Globus pallidus (tissue), 1 donor: ENCODE results near the gene AKT2.

Experiments
- DNase-seq: peaks from one replicate; pipeline ENCODE4 v3.0.0-alpha.2; 2015; ENCODE audit warnings: low spot score

AKT2 gene

DNA sequence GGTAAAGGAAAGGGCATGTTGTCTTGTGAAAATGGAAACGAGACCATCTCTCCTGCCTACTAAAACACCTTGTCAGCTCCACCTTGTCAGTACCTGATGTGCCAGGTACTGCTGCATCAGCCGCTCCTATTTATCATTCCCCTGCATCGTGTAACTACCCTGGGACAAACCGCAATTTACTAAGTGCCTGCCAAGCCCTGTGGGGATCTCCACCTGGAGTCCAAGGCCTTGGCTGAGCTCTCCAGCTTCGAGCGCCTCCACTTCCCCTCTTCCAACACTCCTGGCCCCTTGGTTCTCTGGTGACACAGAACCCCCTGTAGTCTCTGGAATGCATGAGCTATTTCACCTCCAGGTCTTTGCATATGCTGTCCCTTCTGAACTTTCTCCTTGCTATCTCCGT is 32.8 kb downstream of the AKT2 start:
- DNase-seq = no peak

DNA sequence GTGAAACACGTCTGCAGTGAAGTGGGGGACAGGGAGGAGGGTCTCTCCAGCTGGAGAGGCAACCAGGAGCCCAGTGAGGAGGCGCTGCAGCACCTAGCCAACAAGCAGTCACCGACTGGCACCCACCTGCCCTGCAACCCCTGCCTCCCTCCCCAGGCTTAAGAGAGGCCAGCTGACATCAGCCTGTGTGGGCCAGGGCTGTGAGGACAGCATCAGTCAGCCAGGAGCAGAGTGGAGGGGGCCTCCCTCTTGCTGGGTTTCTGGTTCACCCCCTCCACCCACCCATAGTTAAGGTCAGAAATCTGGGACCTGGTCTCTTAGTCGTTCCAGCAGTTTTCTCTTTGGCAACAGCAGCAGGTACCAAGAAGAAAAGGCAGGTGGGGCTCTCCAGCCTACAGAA is 33.2 kb downstream of the AKT2 start:
- no peak for DNase-seq

DNA sequence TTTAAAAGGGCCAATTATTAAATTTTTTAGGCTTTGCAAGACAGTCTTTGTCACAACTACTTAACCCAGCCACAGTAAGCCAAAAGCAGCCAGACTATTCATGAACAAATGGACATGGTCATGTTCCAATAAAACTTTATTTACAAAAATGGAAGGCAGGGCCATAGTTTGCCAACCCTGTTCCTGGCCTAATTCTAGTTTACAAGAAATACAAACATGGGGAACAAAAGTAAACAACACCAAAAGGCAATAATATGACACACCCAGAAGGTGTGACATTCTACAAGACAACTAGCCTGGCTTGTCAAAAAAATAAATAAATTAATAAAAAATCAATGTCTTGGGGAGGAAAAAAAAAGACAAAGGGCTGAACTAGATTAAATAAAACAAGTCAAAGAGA is 33.9 kb downstream of the AKT2 start:
- DNase-seq = no peak

DNA sequence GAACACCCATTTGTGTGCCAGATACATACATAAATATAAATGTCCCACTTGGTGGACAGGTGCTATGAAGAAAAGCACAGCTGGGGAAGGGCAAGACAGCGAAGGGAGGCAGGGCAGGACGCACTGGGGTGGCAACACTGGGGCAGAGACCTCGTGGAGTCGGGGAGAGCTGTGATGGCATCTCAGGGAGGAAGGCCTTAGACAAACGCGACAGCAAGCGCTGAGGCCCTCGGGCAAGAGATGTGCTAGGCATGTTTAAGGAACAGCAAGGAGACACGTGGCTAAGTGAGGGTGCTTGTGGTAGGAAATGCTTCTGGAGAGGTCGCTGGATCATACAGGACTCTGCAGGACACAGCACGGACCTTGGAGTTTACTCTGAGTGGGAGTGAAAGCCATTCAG is 35.4 kb downstream of the AKT2 start:
- DNase-seq = no peak

DNA sequence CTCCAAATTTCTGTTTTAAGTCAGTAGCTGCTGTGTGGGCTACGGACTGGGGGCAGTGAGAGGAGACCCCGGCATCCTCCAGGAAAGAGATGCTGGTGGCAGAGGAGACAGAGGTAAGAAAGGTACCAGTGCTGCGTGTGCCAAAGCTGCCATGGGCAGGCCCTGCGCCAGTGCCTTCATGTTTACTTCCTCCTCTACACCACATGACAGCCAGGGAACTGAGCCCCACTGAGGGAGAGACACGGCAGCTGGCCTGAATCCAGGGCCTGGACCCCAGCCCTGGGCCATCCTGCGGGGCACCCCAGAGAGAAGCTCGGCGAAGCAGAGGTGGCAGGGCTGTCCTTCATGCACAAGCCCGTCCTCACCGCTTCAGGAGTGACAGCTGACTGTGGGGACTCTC is 35.9 kb downstream of the AKT2 start:
- DNase-seq = no peak

DNA sequence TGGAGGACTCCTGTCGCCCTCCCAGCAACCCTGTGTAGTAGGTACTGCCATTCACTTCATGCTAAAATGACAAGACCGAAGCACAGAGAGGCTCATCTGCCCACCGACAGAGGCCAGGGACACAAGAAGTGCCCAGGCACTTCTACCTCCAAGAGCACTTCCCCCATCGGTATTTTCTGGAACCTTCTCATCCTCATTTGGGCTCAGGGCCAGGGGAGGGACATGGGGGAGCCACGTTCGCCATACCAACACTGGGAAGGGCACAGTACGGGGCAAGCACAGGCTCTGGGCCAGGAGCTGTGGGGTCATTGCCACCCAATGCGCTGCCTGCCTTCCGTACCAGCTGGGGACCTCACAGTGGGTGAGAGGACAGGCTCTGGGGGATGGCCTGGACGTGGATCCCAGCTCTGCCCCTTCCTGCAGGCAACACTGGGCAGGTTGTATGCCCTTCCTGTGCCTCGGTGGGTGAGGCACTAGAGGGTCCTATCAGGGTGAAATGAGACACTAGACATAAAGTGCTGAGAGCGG is 37.3 kb downstream of the AKT2 start:
- DNase-seq = no peak

DNA sequence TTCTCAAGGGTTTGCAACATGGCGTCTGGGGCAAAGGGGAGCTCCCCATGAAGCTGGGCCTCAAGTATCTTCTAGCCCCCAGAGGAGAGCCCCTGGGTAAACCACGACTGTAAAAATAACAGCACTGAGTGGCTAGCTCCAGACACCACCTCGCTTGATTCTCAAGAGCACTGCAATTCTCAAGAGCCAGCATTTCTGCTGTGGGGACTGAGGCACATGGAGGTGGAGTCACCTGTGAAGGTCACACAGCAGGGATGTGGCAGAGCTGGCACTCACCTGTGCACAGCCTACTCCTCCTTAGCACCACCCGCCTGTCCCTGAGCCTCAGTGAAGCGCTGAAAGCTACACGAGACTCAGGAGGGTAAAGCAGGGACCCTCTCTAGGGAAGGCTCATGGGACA is 38.0 kb downstream of the AKT2 start:
- no peak for DNase-seq

DNA sequence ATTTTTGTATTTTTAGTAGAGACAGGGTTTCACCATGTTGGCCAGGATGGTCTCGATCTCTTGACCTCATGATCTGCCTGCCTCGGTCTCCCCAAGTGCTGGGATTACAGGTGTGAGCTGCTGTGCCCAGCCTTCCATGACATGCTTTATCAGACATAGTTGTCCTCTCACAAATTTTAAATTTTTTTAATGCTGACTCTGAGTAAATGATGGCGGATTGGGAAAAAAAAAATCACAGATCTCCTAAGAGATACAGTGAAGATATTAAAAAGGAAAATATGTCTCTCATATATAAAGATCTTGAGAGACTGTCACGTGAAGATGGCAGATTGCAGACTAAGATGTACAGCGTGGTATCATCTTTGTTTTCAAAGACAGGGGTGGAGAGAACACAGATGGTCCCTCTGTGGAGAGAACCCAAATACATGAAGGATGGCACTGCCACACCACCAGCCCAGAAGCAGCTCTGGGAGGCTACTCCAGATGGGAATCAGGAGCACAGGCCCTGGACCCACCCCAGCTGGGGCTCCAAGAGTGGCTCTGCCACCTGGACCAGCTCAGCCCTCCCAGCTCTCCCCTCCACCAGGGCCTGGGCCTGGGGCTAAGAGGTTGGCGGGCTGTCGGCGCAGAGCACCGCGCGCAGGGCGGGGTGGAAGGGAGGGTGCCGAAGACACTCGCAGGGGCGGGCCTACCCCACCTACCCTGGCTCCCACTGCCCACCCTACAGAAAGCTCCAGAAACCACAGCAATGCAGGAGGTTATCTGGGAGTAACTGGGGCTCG is 38.7 kb downstream of the AKT2 start:
- DNase-seq = no peak

DNA sequence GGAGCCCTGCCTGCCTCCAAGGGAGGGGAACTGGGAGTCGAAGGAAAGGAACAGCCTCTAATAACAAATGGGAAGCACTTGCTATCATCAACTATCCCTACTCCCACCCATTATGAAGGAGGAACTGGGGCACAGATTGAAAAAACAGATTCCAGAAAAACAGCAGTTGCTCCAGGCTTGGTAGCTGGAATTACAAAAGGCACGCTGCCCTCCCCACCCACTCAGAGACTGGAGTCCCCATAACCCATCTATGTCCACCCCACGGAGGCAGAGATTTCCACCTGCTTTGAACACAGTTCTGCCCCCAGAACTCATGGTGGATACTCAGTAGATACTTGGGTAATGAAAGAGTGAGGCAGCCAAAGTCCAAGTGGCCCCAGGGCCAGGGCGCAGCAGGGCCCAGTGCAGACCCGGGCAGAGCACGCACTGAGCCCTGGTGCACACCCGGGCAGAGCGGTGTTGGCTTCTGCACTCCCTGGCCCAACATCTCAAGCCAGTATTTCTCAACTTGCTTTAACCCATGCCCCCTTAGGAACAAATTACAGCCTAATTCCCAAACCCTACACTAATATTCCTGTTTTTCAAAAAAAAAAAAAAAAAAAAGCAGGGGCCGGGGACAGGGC is 39.5 kb downstream of the AKT2 start:
- no peak for DNase-seq

DNA sequence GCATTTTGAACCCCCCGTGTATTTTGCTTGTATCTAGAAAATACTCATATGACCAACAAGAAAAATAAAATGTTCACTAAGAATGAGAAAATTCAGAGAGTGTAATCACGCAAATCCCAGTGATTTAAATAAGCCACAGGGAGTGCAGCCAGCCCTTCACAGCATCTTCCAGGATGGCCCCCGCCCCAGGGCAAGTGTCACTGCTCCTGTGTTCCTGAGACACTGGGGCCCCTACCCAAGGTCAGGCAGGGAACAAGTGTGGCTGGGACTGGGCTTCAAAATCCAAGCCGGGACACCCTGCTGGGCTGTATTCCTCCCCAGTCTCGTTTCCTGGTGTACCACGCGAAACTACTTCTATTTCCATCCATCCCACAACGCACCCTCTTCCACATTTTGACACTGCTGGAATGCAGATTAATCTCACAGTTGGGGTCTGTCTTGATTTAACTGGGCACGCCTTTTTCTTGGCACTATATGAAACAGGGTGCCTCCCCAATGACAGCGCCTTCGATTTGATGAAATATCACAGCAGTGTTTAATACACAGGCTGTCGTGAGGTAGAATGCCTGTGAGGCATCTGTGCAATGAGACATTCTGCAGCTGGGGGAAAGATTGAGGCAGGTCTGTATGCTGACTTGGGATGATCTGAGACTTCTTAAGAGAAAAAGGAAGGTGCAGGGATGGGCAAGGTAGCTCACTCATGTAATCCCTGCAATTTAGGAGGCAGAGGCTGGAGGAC is 40.4 kb downstream of the AKT2 start:
- no peak for DNase-seq

DNA sequence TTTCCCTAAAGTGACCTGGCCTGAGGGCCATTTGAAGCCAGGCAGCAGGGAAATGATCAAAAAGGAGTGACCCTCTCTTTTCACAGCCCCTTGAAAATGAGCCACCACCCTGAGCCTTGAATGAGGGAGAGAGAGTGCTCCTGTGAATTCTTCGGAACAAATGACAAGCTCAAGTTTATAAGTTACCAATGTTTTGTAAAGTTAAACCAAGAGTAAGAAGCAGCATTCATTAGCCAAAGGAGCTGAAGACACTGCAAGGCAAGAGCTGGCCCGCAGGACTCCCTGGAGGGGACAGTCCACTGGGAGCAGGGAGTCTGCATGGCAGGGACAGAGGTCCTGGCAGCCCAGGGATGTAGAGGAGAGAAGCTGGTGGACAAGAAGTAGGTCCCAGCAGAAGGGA is 42.0 kb downstream of the AKT2 start:
- DNase-seq = no peak

DNA sequence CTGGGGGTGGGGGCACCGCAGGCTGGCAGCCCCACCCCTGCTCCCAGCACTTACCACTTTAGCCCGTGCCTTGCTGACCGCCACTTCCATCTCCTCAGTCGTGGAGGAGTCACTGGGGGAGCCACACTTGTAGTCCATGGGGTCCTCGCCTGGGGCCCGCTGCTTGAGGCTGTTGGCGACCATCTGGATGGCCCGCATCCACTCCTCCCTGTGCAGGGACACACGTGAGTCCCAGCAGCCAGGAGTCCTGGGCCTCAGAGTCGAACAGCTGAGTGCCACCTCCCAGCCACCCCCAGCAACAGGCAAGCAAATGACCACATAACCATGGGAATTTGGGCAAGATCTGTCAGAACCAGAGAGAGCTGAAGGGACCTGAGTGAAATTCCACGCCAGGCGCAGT is 42.7 kb downstream of the AKT2 start:
- DNase-seq = no peak

DNA sequence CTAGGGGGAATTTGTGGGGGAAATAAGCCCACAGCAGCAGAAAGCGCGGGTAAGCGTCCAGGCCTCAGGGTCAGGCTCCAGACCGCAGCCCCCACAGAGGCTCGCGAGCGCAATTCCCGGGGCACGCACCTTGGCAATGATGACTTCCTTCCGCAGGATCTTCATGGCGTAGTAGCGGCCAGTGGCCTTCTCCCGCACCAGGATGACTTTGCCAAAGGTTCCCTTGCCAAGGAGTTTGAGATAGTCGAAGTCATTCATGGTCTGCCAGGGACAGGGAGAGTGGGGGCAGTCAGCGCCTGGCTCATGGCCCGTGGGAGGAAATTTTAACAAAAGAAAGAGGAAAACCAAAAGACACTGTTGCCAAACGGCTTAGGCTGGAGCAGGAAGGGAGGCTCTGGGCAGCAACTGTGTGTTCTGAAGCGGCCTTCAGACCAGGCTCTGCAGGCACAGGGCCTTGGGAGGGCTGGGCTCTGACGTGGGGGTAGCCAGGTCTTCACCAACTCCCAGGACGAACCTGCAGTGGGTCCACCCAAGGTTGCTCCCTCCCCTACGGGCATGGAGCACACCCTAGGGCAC is 43.2 kb downstream of the AKT2 start:
- peak; percentile 94 for DNase-seq

DNA sequence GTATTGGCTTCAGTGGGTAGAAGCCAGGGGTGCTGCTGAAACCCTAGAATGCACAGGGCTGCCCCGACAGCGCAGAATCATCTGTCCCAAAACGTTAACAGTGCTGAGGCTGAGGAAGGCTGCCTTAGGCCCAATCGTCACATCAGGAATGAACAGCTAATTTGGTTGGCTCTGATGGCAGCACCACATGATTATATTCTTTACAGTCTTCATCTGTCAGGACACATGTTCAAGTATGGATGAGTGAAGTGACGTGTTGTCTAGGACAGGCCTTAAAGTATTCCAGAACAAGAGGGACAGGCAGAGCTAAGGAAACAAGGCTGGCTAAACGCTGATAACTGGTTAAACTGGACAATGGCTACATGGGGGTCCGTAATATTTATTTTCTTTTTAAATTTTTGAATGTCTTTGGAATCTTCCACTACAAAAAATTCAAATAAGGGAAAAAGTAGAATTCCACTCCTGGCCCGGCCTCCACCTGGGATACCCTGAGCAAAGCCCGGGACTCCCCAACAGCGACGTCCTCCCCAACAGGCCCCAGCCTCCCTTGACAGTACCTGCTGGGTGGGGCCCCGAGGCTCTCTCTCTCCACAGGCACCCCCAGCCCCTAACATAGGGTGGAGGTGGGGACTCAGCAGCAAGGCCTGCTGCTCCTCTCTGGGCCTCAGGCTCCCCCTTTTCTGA is 43.9 kb downstream of the AKT2 start:
- DNase-seq = no peak

DNA sequence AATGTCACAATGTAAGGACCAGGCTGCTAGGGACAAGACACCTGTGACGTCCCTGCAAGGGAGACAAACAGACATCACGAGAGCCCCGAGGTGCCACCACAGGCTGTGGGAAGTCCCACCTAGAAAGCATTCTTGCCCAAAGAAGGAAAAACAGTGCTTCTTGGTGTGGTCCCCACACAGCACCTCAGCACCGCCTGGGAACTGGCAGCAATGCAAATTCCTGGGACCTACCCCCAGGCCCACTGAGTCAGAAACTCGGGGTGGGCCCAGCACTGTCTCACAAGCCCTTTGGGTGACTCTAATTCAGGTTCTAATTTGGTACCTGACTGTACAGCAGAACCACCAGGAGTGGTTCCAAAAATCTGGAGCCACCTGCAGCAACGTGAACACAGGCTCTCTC is 44.8 kb downstream of the AKT2 start:
- DNase-seq = no peak

DNA sequence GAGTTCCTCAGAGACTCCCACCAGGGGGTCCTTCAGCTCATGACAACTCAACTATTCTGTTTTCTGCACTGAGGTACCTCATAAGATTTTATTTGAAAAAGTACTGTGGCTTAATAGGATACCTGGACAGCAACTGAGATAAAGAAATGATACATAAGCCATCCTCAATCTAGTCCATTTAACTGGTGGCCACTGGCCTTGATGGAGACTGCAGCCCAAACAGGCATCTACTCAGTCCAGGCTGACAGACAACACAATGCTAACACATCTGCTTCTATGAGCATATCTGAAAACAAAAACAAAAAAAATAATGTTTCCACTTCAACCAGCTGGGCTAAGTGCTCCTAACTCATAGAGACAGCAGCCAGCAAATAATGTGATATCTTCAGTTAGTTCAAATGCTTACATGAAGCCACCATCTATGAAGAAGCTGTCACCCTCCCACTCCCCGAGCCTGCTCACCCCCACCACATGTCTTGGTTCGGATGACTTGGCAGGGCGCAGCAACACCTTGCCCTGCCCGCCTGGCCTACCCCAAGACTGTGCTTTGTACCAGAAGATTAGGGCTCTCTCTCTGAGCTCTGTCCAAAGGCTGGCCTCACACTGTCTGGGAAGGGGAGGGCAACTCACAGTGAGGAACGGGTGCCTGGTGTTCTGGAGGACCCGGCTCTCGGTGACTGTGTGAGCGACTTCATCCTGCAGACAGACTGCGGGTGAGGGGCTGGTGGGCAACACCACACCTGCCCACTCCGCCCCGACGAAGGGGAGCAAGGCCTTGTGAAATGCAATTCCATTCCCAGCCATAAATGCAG is 45.5 kb downstream of the AKT2 start:
- DNase-seq = no peak

DNA sequence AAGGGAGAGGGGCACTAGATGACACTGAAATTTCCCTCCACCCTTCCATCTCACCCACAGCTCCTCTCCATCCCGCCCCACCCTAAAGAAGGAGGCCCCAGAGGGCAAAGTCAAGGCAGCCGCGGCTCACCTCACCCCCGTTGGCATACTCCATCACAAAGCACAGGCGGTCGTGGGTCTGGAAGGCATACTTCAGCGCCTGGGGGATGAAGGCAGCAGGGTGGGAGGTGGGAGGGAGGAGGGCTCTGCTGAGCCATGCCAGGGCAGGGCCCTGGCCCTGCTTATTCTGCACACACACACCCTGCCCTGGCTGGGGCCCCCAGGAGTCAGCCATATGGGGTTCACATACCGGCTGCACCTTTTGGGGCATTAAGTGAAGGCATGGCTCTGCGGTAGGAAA is 46.4 kb downstream of the AKT2 start:
- no peak for DNase-seq

DNA sequence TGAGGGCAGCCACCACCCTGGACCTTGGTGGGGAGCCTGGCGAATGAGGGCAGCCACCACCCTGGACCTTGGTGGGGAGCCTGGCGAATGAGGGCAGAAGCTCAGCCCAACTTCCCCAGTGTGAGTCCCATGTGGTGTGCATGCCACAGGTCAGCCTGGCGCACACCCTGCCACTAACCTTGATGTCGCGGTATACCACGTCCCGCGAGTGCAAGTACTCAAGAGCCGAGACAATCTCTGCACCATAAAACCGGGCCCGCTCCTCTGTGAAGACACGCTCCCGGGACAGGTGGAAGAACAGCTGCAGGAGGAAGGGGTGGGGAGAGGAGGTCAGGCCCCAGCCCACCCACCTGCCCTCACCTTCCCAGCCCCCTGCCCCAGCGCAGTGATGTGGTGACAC is 47.4 kb downstream of the AKT2 start:
- no peak for DNase-seq

DNA sequence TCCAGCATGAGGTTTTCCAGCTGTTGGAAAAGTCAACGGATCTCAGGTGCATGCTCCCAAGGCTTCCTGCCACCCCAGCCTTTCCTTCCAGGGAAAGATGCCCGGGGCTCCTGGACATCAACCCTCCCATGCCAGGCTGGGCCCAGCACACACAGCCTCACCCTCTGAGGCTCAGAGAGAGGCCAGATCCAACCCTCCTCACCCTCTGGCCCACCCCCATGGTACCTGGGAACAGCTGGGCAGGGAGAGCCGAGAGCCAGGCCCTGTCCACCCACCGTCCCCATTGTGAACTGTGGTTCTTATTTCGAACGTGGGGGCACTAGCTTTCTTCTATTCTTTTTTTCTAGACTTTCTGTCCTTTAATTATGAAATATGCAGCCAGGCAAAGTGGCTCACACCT is 48.8 kb downstream of the AKT2 start:
- no peak for DNase-seq

DNA sequence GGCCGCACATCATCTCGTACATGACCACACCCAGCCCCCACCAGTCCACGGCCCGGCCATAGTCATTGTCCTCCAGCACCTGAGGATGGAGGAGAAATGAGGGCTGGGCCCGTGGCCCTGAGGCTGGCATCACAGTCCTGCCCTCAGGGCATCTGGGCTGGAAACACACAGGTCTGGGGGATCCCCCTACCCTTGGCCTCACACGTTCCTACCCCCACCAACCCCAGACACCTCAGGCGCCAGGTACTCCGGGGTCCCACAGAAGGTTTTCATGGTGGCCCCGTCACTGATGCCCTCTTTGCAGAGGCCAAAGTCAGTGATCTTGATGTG is 49.2 kb downstream of the AKT2 start:
- no peak for DNase-seq

DNA sequence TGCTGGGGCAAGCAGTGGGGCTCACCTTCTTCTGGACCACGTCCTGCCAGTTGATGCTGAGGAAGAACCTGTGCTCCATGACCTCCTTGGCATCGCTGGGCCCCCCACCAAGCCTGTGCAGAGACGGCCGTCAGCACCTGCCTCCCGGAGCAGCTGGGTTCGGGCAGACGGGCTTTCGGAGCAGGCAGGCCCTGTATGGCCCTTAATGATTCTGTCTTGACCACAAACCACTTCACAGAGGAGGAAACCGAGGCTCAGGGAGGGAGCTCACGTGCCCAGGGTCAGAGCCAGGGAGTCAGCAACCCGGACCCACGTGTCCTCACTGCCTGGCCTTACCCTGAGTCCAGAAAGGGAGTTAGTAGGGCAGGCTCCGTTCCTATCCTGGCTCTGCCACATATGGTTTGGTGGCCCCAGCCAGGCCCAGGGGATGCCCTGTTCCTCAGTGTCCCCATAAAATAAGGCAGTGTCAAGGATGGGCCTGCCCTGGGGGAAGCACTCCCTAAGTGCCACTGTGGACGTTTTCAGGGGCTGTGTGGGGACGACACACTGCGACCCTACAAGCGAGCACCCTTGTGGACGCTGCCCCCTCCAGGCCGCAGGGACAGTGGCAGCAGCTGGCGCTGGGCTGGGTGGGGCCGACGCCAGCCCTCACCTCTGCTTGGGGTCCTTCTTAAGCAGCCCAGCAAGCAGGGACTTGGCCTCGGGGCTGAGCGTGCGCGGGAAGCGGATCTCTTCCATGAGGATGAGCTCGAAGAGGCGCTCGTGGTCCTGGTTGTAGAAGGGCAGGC is 49.7 kb downstream of the AKT2 start:
- DNase-seq = no peak
